Upper lobe of left lung (tissue), 6 donors: ENCODE measurements around the gene ARHGDIA. TPM values are rescaled to one million over a fixed set of nuclear protein-coding genes. Genes with fewer than 3 reads are reported as not detected.
A peak's percentile ranks its signal among the peaks of the same experiment; 100 is the strongest.
"Not testable (repeated sequence)": the region's sequence is repeated elsewhere in the genome, so short reads cannot be mapped to it uniquely, and the experiment has no call there.

Experiments used
- ATAC-seq, 2 donors: fragments of 200-7000 bp; cut with Tn5 transposase; one replicate each; pipeline ENCODE4 v1.9.1; 2022; ENCODE audit warnings: mild to moderate bottlenecking in 2 of 2, moderate library complexity in 2 of 2; ENCODE audit not compliant: low FRiP score in 2 of 2
- DNase-seq, 2 donors: peaks; one replicate each; pipeline ENCODE4 v3.0.0-alpha.2; 2019 to 2020
- H3K27ac ChIP-seq, 4 donors: fragments of 200-600 bp; sonication (generic); one replicate each; pipeline ENCODE4 v1.5.1; 2016 to 2019
- H3K27me3 ChIP-seq, 4 donors: fragments of 200-600 bp; sonication (generic); one replicate each; pipeline ENCODE4 v1.5.1; 2017 to 2019
- H3K36me3 ChIP-seq, 4 donors: fragments of 200-600 bp; sonication (generic); one replicate each; pipeline ENCODE4 v1.5.1; 2016 to 2019
- H3K4me1 ChIP-seq, 4 donors: fragments of 200-600 bp; sonication (generic); one replicate each; pipeline ENCODE4 v1.5.1; 2018 to 2019
- H3K4me3 ChIP-seq, 4 donors: fragments of 200-600 bp; sonication (generic); one replicate each; pipeline ENCODE4 v1.5.1; 2017 to 2019; ENCODE audit warnings: mild to moderate bottlenecking in 2 of 4, moderate library complexity in 1 of 4
- H3K9me3 ChIP-seq, 4 donors: fragments of 200-600 bp; sonication (generic); one replicate each; pipeline ENCODE4 v1.5.1; 2018 to 2019
- EP300 ChIP-seq, 4 donors: sonication (generic); formaldehyde crosslinking; IDR thresholded peaks; one replicate each; pipeline ENCODE4 v1.5.1; 2017; ENCODE audit warnings: antibody characterized with exemption in 4 of 4, control low read depth in 2 of 4
- POLR2A ChIP-seq, 4 donors: fragments of 450-650 bp; IDR thresholded peaks; one replicate each; pipeline ENCODE4 v1.5.1; 2016 to 2017; ENCODE audit warnings: antibody characterized with exemption in 4 of 4, mild to moderate bottlenecking in 2 of 4
- POLR2AphosphoS5 ChIP-seq, 2 donors: sonication (generic); formaldehyde crosslinking; IDR thresholded peaks; one replicate each; pipeline ENCODE4 v1.5.1; 2017; ENCODE audit warnings: antibody characterized with exemption in 2 of 2
- WGBS, 2 donors: methylation state at CpG; one replicate each; pipeline ENCODE4 v1.1.5; 2017 to 2018; 5-methylcytosine and 5-hydroxymethylcytosine counted together
- total RNA-seq, 6 donors: library from RNA; depleted of rRNA in 4 of 6; stranded (reverse); fragments of >200 nt in 4 of 6; gene quantifications; one replicate each; pipeline versions ENCODE4 v1.1.0 to v1.2.1, GENCODE V29; 2016 to 2021
- TF ChIP-seq, protein P1 (sequence below), 6 experiments: fragments of 450-650 bp in 4 of 6; fragments of 200-600 bp in 2 of 6; sonication (generic) in 2 of 6; IDR thresholded peaks; one replicate each; pipeline ENCODE4 v1.5.1; 2016 to 2019; ENCODE audit warnings: antibody characterized with exemption in 6 of 6
- donor health status: DM: no; HTN: no; CAD: no; lungs with moderate emphysema.
- donor health status: DM: no; HTN: yes; CAD: no; lungs with severe emphysema.

Gene ARHGDIA
- 100 to 1,000 TPM; 171 to 522 (median 302) TPM for total RNA-seq

DNA sequence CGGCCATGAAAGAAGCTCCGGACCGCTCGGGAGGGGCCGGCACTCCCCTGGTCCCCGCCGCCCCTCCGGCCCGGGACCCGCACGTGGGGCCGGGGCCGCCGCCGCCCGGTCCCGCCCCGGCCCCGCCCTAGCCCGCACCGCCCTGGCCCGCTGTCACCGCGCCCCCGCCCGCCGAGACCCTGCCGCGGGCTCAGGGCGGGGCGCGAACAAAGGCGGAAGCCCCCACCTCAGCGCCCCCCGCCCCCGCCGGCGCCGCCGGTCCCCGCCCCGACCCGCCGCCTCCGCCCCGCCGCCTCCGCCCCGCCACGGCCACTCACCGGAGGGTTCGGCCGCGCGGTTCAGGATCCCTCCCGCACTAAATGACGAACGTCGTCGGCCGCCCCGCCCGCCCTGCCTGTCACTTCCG, at the start of gene ARHGDIA:
Gene ARHGDIA (minus strand): TSS at position 357 of the 406 bp plus-strand sequence. CDS start 1,407 bp downstream, outside the sequence.
- Histone ChIP-seq H3K27me3 (no peaks in the 10 kb centered on the region), H3K4me1 (peaks cover 37 to 58% (median 44%) of the 10 kb centered on the region in 4 donors), H3K36me3 (peaks cover 14 to 43% (median 27%) of the 10 kb centered on the region in 4 donors), H3K27ac (peak within 1 kb of the TSS; percentile 92 to 99 (median 96)), H3K9me3 (no peaks in the 10 kb centered on the region), H3K4me3 (peak within 1 kb of the TSS; percentile 67 to 98 (median 87))
- ATAC-seq, result peak; percentile 2 to 70
- no peak for DNase-seq
- TF ChIP-seq POLR2AphosphoS5 (IDR thresholded peaks at IDR 0.05) (no peak), EP300 (IDR thresholded peaks at IDR 0.05) (no peak), POLR2A (IDR thresholded peaks at IDR 0.05) (no peak)
- TF ChIP-seq, protein P1, sequence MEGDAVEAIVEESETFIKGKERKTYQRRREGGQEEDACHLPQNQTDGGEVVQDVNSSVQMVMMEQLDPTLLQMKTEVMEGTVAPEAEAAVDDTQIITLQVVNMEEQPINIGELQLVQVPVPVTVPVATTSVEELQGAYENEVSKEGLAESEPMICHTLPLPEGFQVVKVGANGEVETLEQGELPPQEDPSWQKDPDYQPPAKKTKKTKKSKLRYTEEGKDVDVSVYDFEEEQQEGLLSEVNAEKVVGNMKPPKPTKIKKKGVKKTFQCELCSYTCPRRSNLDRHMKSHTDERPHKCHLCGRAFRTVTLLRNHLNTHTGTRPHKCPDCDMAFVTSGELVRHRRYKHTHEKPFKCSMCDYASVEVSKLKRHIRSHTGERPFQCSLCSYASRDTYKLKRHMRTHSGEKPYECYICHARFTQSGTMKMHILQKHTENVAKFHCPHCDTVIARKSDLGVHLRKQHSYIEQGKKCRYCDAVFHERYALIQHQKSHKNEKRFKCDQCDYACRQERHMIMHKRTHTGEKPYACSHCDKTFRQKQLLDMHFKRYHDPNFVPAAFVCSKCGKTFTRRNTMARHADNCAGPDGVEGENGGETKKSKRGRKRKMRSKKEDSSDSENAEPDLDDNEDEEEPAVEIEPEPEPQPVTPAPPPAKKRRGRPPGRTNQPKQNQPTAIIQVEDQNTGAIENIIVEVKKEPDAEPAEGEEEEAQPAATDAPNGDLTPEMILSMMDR (IDR thresholded peaks at IDR 0.05), result no peak
- 0% methylated on average over 8 of the region's 64 CpGs; no CpG with 5 or more reads in 1 of the 2 donors for WGBS, 2 donors

DNA sequence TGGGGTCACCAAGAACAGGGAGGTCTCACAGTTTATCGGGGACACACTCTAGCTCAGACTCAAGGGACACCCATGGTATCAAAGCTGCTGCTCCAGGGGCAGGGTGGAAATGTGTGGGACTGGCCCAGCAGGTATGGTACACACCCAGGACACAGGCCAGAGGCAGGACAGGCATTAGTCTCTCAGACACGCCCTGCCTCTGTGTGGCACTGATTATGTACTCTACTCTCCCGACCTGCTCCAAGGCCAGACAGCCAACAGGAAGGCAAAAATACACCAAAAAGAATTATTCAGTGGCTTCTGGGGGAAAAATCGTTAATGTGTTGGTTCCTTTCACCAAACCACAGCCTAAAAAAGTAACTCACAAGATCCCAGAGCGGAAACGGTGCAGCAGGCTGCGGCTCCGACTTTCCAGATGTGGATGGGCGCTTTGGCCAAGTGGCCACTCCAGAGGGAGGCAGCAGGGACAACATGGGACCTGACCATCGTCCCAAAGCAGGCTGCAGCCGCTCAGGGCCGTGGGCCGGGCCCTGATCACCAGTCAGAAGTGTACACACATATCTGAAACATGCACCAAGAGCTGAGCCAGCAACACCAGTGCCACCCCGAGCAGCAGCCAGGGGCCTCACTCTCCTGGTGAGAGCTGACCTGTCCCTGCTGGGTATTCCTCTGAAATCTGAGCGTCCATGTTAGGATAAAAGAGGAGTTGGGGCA, 47.9 kb upstream of the ARHGDIA start:
- Histone ChIP-seq H3K27me3 (no peaks in the 10 kb centered on the region), H3K27ac (peak overlapping the region in 2 of 4 donors; percentile 81 to 87), H3K4me3 (no peak overlapping the region), H3K4me1 (peaks cover 29 to 76% (median 44%) of the 10 kb centered on the region in 4 donors), H3K36me3 (peaks cover 13 to 57% (median 42%) of the 10 kb centered on the region in 4 donors), H3K9me3 (no peaks in the 10 kb centered on the region)
- DNase-seq (peak in 1 of 2 donors; percentile 74), ATAC-seq (no peak)
- WGBS, 2 donors, result 69 to 88% methylated on average over 10 to 15 of the region's 15 CpGs
- TF ChIP-seq EP300 (IDR thresholded peaks at IDR 0.05), result no peak
- TF ChIP-seq POLR2AphosphoS5 (IDR thresholded peaks at IDR 0.05), result no peak
- TF ChIP-seq, protein P1 (IDR thresholded peaks at IDR 0.05), result no peak
- no peak for TF ChIP-seq POLR2A (IDR thresholded peaks at IDR 0.05)

DNA sequence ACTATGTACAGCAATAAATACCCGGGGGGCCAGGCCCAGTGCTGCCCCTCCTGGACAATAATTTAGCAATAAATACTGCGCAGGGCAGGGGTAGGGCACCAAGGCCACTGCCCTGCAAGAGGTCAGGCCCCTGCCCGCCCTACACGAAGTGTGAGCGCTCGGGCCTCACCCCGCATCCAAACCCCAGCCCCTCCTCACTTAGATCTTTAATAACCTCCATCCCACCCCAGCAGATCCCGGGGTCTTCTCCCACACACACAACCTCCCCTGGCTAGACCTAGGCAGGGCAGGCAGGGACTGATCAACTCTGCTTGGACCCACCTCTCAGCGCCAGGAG, 47.2 kb upstream of the ARHGDIA start:
- ATAC-seq, result peak; percentile 2 to 10
- peak overlapping the region in 3 of 4 donors; percentile 95 to 98 (median 96) for H3K4me3 ChIP-seq
- H3K27ac ChIP-seq, result peak overlapping the region; percentile 49 to 87 (median 78)
- not testable (repeated sequence) for H3K27me3 ChIP-seq, DNase-seq, H3K9me3 ChIP-seq
- 27 to 35% methylated on average over 3 to 9 of the region's 9 CpGs for WGBS, 2 donors
- peaks cover 17 to 64% (median 49%) of the 10 kb centered on the region in 4 donors for H3K36me3 ChIP-seq
- peaks cover 22 to 70% (median 37%) of the 10 kb centered on the region in 4 donors for H3K4me1 ChIP-seq

DNA sequence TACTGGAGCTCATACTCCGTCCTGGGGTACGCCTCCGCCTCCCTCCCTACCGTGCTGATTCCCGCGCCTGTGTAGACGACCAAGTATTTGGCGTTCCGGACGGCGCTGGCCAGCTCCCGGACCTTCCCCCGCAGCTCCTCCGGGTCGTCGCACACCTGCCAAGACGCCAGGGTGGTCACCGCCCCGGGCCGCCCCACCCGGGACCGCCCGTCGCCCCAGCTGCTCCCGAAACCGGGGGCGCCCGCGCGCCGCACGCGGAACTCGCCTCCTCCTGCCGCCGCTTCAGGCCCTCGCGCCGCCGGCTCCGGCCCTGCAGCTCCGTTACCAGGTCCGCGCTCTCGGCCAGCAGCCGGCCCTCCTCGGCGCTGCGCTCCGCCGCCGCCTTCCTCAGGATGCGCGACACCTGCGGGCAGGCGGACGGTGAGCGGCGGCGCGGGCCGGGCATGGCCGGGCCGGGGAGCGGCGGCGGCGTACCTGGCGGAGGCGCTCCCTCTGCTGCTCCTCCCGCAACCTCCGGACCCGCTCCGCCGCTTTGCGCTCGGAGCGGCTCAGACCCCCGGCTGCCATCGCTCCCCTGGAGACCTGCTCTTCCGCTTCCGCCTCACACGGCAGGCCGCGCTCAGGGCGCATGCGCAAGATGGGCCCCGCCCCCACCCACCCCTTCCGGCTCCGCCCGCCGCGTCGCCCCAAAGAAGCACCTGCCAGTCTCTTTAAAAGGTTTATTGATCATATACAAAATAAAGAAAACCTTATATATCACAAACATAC, 46.6 kb upstream of the ARHGDIA start, which contains the start of gene SIRT7:
Gene SIRT7 (minus strand): TSS at position 612 of the 768 bp plus-strand sequence. CDS start 45 bp downstream, at position 567.
- Histone ChIP-seq H3K36me3 (peaks cover 17 to 67% (median 53%) of the 10 kb centered on the region in 4 donors), H3K4me3 (peak within 1 kb of the TSS; percentile 74 to 98 (median 96)), H3K4me1 (peaks cover 17 to 64% (median 31%) of the 10 kb centered on the region in 4 donors), H3K27ac (peak within 1 kb of the TSS; percentile 49 to 87 (median 78)), H3K9me3 (no peaks in the 10 kb centered on the region), H3K27me3 (no peaks in the 10 kb centered on the region)
- DNase-seq, result peak; percentile 70 to 96
- peak; percentile 73 to 74 for TF ChIP-seq POLR2AphosphoS5 (IDR thresholded peaks at IDR 0.05)
- peak in 3 of 4 donors; percentile 44 to 88 (median 58) for TF ChIP-seq POLR2A (IDR thresholded peaks at IDR 0.05)
- TF ChIP-seq, protein P1 (IDR thresholded peaks at IDR 0.05), result no peak
- peak; percentile 61 to 86 for ATAC-seq
- WGBS, 2 donors, result 0 to 2% methylated on average over 18 to 58 of the region's 94 CpGs
